AG09319 (cell line): Measurements from ENCODE around the gene SPATA25.

Source experiments
- DNase-seq: peaks from one replicate; pipeline ENCODE4 v3.0.0-alpha.2; 2010; ENCODE audit warnings: low read depth; ENCODE audit errors: extremely low read depth
- CTCF ChIP-seq: IDR thresholded peaks from 2 replicates; pipeline ENCODE4 v1.5.1; 2011; ENCODE audit warnings: low read depth, mild to moderate bottlenecking, inconsistent platforms, low read length, moderate library complexity

The SPATA25 gene

GRCh38 chr20:45926731-45927070, 39.3 kb upstream of the SPATA25 start:
- no peak for DNase-seq
- TF ChIP-seq CTCF, result no peak

- TF ChIP-seq CTCF, result no peak
- DNase-seq, result no peak
These were observed 38.5 kb upstream of the SPATA25 start for GRCh38 chr20:45925821-45926506.

- no peak for DNase-seq
- no peak for TF ChIP-seq CTCF
These were observed 37.2 kb upstream of the SPATA25 start for GRCh38 chr20:45924391-45925261.

GRCh38 chr20:45921337-45922189, 34.1 kb upstream of the SPATA25 start:
- no peak for TF ChIP-seq CTCF

DNA sequence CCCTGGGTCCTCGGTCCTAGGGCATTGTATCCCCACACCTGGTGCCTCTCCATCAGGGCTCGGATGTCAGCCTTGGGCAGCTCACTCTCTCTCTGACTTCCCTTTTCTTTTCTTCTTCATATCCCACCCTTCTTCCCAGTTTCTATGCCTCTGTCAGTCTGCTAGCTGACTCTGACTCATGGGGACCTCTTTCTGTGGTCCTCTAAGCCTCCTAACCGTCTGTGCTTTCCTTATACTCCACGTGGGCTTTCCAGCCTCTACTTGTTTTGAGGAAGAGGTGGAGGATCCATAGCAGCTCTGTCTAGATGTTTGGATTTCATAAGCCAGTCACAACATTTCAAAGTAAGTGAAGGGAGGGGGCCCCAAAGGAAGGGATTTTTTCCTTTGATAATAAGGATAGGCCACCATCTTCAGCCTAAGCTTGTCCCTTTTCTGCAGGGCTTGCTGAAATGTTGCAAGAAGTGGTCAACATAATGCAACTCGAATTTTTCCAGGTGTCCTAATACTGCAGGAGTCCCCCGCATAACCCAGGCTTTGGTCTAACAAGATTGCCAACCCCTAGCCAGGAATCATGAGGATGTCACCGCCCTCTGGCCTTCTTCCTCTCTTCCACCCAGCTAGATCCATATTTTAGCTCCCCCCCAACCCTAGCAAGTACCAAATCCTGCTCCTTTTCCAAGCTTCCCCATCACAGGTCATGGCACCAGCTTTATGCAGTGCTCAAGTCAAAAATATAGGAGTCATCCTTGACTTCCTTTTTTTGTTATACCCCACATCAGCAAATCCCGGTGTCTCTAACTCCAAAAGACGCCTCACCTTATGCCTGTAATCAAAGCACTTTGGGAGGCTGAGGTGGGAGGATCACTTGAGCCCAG, 33.3 kb upstream of the SPATA25 start:
- no peak for DNase-seq
- no peak for TF ChIP-seq CTCF

More at GRCh38 chr20:45921337-45922189, 34.1 kb upstream of the SPATA25 start:
- DNase-seq, result no peak

- TF ChIP-seq CTCF, result no peak
- DNase-seq, result no peak
These were observed 32.3 kb upstream of the SPATA25 start for GRCh38 chr20:45919542-45920399.
